Spleen (tissue), 11 donors: Measurements from ENCODE around the gene GNAI1. TPM values are rescaled to one million over a fixed set of nuclear protein-coding genes. Genes with fewer than 3 reads are reported as not detected.

Experiments used
- DNase-seq: peaks from one replicate; pipeline ENCODE4 v3.0.0-alpha.2; 2020
- H3K27ac ChIP-seq, 8 donors: fragments of 200-600 bp; sonication (generic) in 7 of 8; 1 replicate in 4 of 8; 2 replicates in 4 of 8; pipeline versions ENCODE4 v1.5.0 to v1.8.0; 2016 to 2021; ENCODE audit warnings: inconsistent platforms in 4 of 8, mild to moderate bottlenecking in 4 of 8, moderate library complexity in 1 of 8
- H3K27me3 ChIP-seq, 7 donors: fragments of 200-600 bp; sonication (generic) in 6 of 7; replicated peaks in 1 of 7; 1 replicate in 4 of 7; 2 replicates in 3 of 7; pipeline versions ENCODE4 v1.5.0 to v1.8.0; 2016 to 2021; ENCODE audit warnings: inconsistent platforms in 3 of 7, mild to moderate bottlenecking in 1 of 7
- H3K36me3 ChIP-seq, 6 donors: fragments of 200-600 bp; sonication (generic) in 5 of 6; 1 replicate in 4 of 6; 2 replicates in 2 of 6; pipeline versions ENCODE4 v1.5.0 to v1.8.0; 2016 to 2021; ENCODE audit warnings: inconsistent platforms in 2 of 6
- H3K4me1 ChIP-seq, 6 donors: fragments of 200-600 bp; sonication (generic) in 5 of 6; 1 replicate in 3 of 6; 2 replicates in 3 of 6; pipeline versions ENCODE4 v1.5.0 to v1.8.0; 2016 to 2021; ENCODE audit warnings: inconsistent platforms in 3 of 6
- H3K4me3 ChIP-seq, 8 donors: fragments of 200-600 bp; sonication (generic) in 7 of 8; 1 replicate in 4 of 8; 2 replicates in 4 of 8; pipeline versions ENCODE4 v1.5.0 to v1.8.0; 2016 to 2021; ENCODE audit warnings: inconsistent platforms in 4 of 8, mild to moderate bottlenecking in 4 of 8, moderate library complexity in 2 of 8
- H3K9me3 ChIP-seq, 8 donors: fragments of 200-600 bp; sonication (generic) in 7 of 8; 1 replicate in 4 of 8; 2 replicates in 4 of 8; pipeline versions ENCODE4 v1.5.0 to v1.8.0; 2016 to 2021; ENCODE audit warnings: inconsistent platforms in 4 of 8
- CTCF ChIP-seq, 11 experiments: fragments of 200-600 bp in 7 of 11; fragments of 450-650 bp in 4 of 11; sonication (generic) in 4 of 11; IDR thresholded peaks in 8 of 11; conservative IDR thresholded peaks in 3 of 11; 1 replicate in 7 of 11; 2 replicates in 4 of 11; pipeline versions ENCODE4 v1.4.0 to v1.8.0; 2016 to 2021; ENCODE audit warnings: antibody characterized with exemption in 11 of 11, inconsistent platforms in 4 of 11, mild to moderate bottlenecking in 1 of 11
- POLR2A ChIP-seq, 3 donors: fragments of 450-650 bp; IDR thresholded peaks; one replicate each; pipeline ENCODE4 v1.5.1; 2017; ENCODE audit warnings: antibody characterized with exemption in 3 of 3, mild to moderate bottlenecking in 1 of 3
- POLR2AphosphoS5 ChIP-seq, 3 donors: sonication (generic); formaldehyde crosslinking; IDR thresholded peaks; one replicate each; pipeline ENCODE4 v1.5.1; 2017; ENCODE audit warnings: antibody characterized with exemption in 3 of 3
- WGBS, 5 donors: extraction: QIAGEN DNeasy Blood & Tissue Kit in 3 of 5; methylation state at CpG; one replicate each; pipeline versions ENCODE4 v1.1.5 to v1.1.7; 2013 to 2018; 5-methylcytosine and 5-hydroxymethylcytosine counted together
- intact Hi-C: fragments of 100-400 bp; cut with DNase I; formaldehyde crosslinking; loops from one replicate; pipeline ENCODE4 v1.15.0; 2023; ENCODE audit warnings: low total_unique reads
- polyA plus RNA-seq, 3 donors: library from polyadenylated mRNA; stranded (reverse); fragments of 200-250 nt; gene quantifications; one replicate each; pipeline ENCODE4 v1.2.1, GENCODE V29; 2013
- total RNA-seq, 7 donors: library from RNA; depleted of rRNA in 3 of 7; stranded (reverse); fragments of >200 nt in 3 of 7; fragmentation: NEBNext Ultra II Directional in 4 of 7; extraction: Animal tissue kit (Norgen Biotek cat#: 25700) in 4 of 7; gene quantifications; one replicate each; pipeline versions ENCODE4 v1.1.0 to v1.2.1, GENCODE V29; 2016 to 2021
- donor health status: healthy with polysubstance abuse.
- donor health status: DM: no; HTN: no; CAD: no; lungs with moderate emphysema.
- donor health status: DM: no; HTN: no; CAD: no.
- donor health status: Bipolar disorder and iron deficiency.
- donor health status: healthy.
- donor health status: DM: no; HTN: no; CAD: no.
- donor health status: DM: yes; HTN: yes; CAD: no.

GNAI1 gene
- total and polyA plus RNA-seq, 10 donors, result 2.5 to 16.3 (median 12.2) TPM

- H3K9me3 ChIP-seq, result no peaks in the 10 kb centered on the region
- H3K27me3 ChIP-seq, result no peaks in the 10 kb centered on the region
- H3K36me3 ChIP-seq, result no peaks in the 10 kb centered on the region
- 79 to 96% (median 85%) methylated on average over 2 of the region's 2 CpGs for WGBS, 5 donors
- no peak for TF ChIP-seq POLR2A (IDR thresholded peaks at IDR 0.05)
- TF ChIP-seq POLR2AphosphoS5 (IDR thresholded peaks at IDR 0.05), result no peak
- TF ChIP-seq CTCF (IDR thresholded peaks at IDR 0.05 in 8 of 11, conservative IDR thresholded peaks at IDR 0.05 in 3 of 11), result no peak
- no peak overlapping the region for H3K4me3 ChIP-seq
- no peaks in the 10 kb centered on the region for H3K4me1 ChIP-seq
- no peak overlapping the region for H3K27ac ChIP-seq
- DNase-seq, result no peak
- intact Hi-C loops, result no loop called here
These were observed 63.0 kb downstream of the GNAI1 start for GRCh38 chr7:80197627-80198026.

GRCh38 chr7:80199051-80199450 is 64.4 kb downstream of the GNAI1 start:
- no peak overlapping the region for H3K27ac ChIP-seq
- TF ChIP-seq POLR2A (IDR thresholded peaks at IDR 0.05) (no peak), POLR2AphosphoS5 (IDR thresholded peaks at IDR 0.05) (no peak), CTCF (IDR thresholded peaks at IDR 0.05 in 8 of 11, conservative IDR thresholded peaks at IDR 0.05 in 3 of 11) (no peak)
- 69 to 83% (median 74%) methylated on average over 5 of the region's 5 CpGs for WGBS, 5 donors
- H3K9me3 ChIP-seq, result no peaks in the 10 kb centered on the region
- DNase-seq, result no peak
- no peaks in the 10 kb centered on the region for H3K4me1 ChIP-seq
- no peak overlapping the region for H3K4me3 ChIP-seq
- intact Hi-C loops, result no loop called here
- no peaks in the 10 kb centered on the region for H3K27me3 ChIP-seq
- no peaks in the 10 kb centered on the region for H3K36me3 ChIP-seq

DNA sequence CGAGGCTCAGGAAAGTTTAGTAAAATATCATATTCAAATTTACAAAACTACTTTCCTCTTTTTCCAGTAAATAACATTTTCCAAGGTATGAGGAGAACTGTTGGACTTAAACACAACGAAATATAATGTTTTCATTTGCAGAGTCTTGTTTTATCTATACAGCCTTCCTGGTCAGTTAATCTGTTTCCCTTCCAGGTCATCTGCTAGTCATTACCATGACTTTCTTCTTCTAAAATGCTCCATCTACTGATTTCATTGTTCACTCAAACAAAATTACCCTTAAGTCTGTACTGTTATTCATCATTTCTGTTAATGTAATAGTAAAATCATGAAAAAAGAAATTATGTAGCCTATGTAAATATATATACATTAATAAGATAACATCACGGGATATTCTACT is 69.8 kb downstream of the GNAI1 start:
- no peaks in the 10 kb centered on the region for H3K4me1 ChIP-seq
- intact Hi-C loops, result no loop called here
- H3K9me3 ChIP-seq, result no peaks in the 10 kb centered on the region
- WGBS, 5 donors, result 40 to 58% (median 53%) methylated on average over 3 of the region's 3 CpGs
- H3K4me3 ChIP-seq, result no peak overlapping the region
- H3K27ac ChIP-seq, result no peak overlapping the region
- no peak for TF ChIP-seq CTCF (IDR thresholded peaks at IDR 0.05 in 8 of 11, conservative IDR thresholded peaks at IDR 0.05 in 3 of 11)
- TF ChIP-seq POLR2A (IDR thresholded peaks at IDR 0.05), result no peak
- TF ChIP-seq POLR2AphosphoS5 (IDR thresholded peaks at IDR 0.05), result no peak
- no peaks in the 10 kb centered on the region for H3K36me3 ChIP-seq
- DNase-seq, result no peak
- no peaks in the 10 kb centered on the region for H3K27me3 ChIP-seq

DNA sequence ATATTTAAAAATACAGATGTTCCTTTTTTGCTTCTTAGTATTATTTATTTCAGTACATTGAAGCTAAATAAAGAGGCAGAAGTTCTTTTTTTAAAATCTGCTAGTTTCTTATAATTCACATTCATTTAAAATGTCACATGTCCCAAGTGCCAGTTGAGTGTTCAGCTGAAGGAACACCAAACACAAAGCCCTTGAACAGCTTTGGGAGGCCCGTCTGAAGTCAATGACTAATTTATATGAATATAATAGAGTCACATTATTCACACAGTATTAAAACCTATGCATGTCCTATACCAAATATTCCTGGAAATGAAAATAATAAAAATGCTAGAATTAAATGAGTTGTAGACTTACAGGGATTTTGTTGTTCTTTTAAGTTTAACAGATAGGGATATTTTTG is 70.3 kb downstream of the GNAI1 start:
- Histone ChIP-seq H3K4me3 (no peak overlapping the region), H3K27ac (no peak overlapping the region), H3K4me1 (no peaks in the 10 kb centered on the region), H3K27me3 (no peaks in the 10 kb centered on the region), H3K36me3 (no peaks in the 10 kb centered on the region), H3K9me3 (no peaks in the 10 kb centered on the region)
- 52 to 91% (median 77%) methylated on average over 1 of the region's 1 CpG for WGBS, 5 donors
- TF ChIP-seq POLR2A (IDR thresholded peaks at IDR 0.05) (no peak), POLR2AphosphoS5 (IDR thresholded peaks at IDR 0.05) (no peak), CTCF (IDR thresholded peaks at IDR 0.05 in 8 of 11, conservative IDR thresholded peaks at IDR 0.05 in 3 of 11) (no peak)
- intact Hi-C loops, result no loop called here
- DNase-seq, result no peak
